ENCODE data around the gene PAH.

Gene PAH

GRCh38 chr12:102950107-102950949, 33.3 kb upstream of the PAH start:
- DNase-seq (ENCODE audit: low spot score), result peak; percentile 45

GRCh38 chr12:102948941-102949352, 31.9 kb upstream of the PAH start:
- DNase-seq (ENCODE audit: low spot score), result peak; percentile 42

- DNase-seq (ENCODE audit: low spot score), result no peak
Observed at GRCh38 chr12:102946042-102946441, 29.0 kb upstream of the PAH start.

GRCh38 chr12:102939670-102940222, 22.7 kb upstream of the PAH start:
- DNase-seq (ENCODE audit: low spot score), result peak; percentile 18

- no peak for DNase-seq (ENCODE audit: low spot score)
Observed at GRCh38 chr12:102939059-102939458, 22.0 kb upstream of the PAH start.

- DNase-seq (ENCODE audit: low spot score), result no peak
Observed at GRCh38 chr12:102933168-102933567, 16.1 kb upstream of the PAH start.

GRCh38 chr12:102927220-102927619, 10.2 kb upstream of the PAH start:
- no peak for DNase-seq (ENCODE audit: low spot score)

- DNase-seq (ENCODE audit: low spot score), result no peak
Observed at GRCh38 chr12:102921240-102921639, 4.2 kb upstream of the PAH start.

GRCh38 chr12:102920271-102920670, 3.2 kb upstream of the PAH start:
- no peak for DNase-seq (ENCODE audit: low spot score)

GRCh38 chr12:102918840-102919239, 1.8 kb upstream of the PAH start:
- DNase-seq (ENCODE audit: low spot score), result no peak

GRCh38 chr12:102916252-102917025, 605 bp downstream of the PAH start:
- no peak for DNase-seq (ENCODE audit: low spot score)

GRCh38 chr12:102913453-102914226, 3.4 kb downstream of the PAH start:
- no peak for DNase-seq (ENCODE audit: low spot score)

GRCh38 chr12:102912258-102912657, 4.8 kb downstream of the PAH start:
- DNase-seq (ENCODE audit: low spot score), result no peak

- DNase-seq (ENCODE audit: low spot score), result no peak
Observed at GRCh38 chr12:102911320-102911719, 5.7 kb downstream of the PAH start.

- no peak for DNase-seq (ENCODE audit: low spot score)
Observed at GRCh38 chr12:102910792-102911191, 6.3 kb downstream of the PAH start.

GRCh38 chr12:102910137-102910536, 6.9 kb downstream of the PAH start:
- DNase-seq (ENCODE audit: low spot score), result no peak

GRCh38 chr12:102907918-102908317, 9.1 kb downstream of the PAH start:
- no peak for DNase-seq (ENCODE audit: low spot score)

GRCh38 chr12:102905229-102905628, 11.8 kb downstream of the PAH start:
- DNase-seq (ENCODE audit: low spot score), result no peak

- no peak for DNase-seq (ENCODE audit: low spot score)
Observed at GRCh38 chr12:102903337-102904007, 13.6 kb downstream of the PAH start.

GRCh38 chr12:102902093-102902492, 15.0 kb downstream of the PAH start:
- DNase-seq (ENCODE audit: low spot score), result no peak

- no peak for DNase-seq (ENCODE audit: low spot score)
Observed at GRCh38 chr12:102900389-102900788, 16.7 kb downstream of the PAH start.

- DNase-seq (ENCODE audit: low spot score), result no peak
Observed at GRCh38 chr12:102896067-102896466, 21.0 kb downstream of the PAH start.

Data from kidney tubule cell (primary cell).